MCF 10A (cell line): ENCODE data around the gene TTC21A. TPM values are rescaled to one million over a fixed set of nuclear protein-coding genes. Genes with fewer than 3 reads are reported as not detected.

Experiments used
- BruUV-seq: library from RNA; stranded (reverse); fragments of 400-500 nt; replicated peaks from 2 replicates; lab custom pipeline; 2021; lab: Mats Ljungman, UMichigan
- CTCF ChIA-PET: fragments of 300-600 bp; sonication (Branson Sonifier 250); formaldehyde crosslinking; extraction: SDS; loops from one replicate; lab custom pipeline; 2021; ENCODE audit warnings: antibody characterized with exemption, inconsistent platforms; lab: Yijun Ruan, JAX
- POLR2A ChIA-PET: fragments of 300-600, 350-650 bp; sonication (Branson Sonifier 250); formaldehyde crosslinking; extraction: SDS; loops from one replicate; lab custom pipeline; 2020; ENCODE audit warnings: antibody characterized with exemption, inconsistent platforms; lab: Yijun Ruan, JAX
- DNase-seq: peaks from one replicate; pipeline ENCODE4 v3.0.0-alpha.2; 2018; ENCODE audit not compliant: unreplicated experiment
- H3K27ac Mint-ChIP-seq: one replicate; pipeline ENCODE4 v1.8.0; 2022; ENCODE audit warnings: mild to moderate bottlenecking, low read depth, mixed read lengths; ENCODE audit not compliant: unreplicated experiment
- H3K27me3 Mint-ChIP-seq: one replicate; pipeline ENCODE4 v1.8.0; 2022; ENCODE audit warnings: mixed read lengths; ENCODE audit not compliant: insufficient read depth, unreplicated experiment
- H3K36me3 Mint-ChIP-seq: one replicate; pipeline ENCODE4 v1.8.0; 2022; ENCODE audit warnings: mild to moderate bottlenecking, moderate library complexity, mixed read lengths; ENCODE audit not compliant: insufficient read depth, unreplicated experiment
- H3K4me1 Mint-ChIP-seq: one replicate; pipeline ENCODE4 v1.8.0; 2022; ENCODE audit warnings: mixed read lengths; ENCODE audit not compliant: insufficient read depth, unreplicated experiment
- H3K4me3 Mint-ChIP-seq: one replicate; pipeline ENCODE4 v1.8.0; 2022; ENCODE audit warnings: mild to moderate bottlenecking, moderate library complexity, mixed read lengths; ENCODE audit not compliant: unreplicated experiment
- H3K9me3 Mint-ChIP-seq: one replicate; pipeline ENCODE4 v1.8.0; 2022; ENCODE audit warnings: mixed read lengths; ENCODE audit not compliant: unreplicated experiment
- CTCF ChIP-seq: fragments of 200-600 bp; IDR thresholded peaks from one replicate; pipeline ENCODE4 v1.8.0; 2022; ENCODE audit warnings: antibody characterized with exemption, mild to moderate bottlenecking; ENCODE audit not compliant: unreplicated experiment
- intact Hi-C: fragments of 100-400 bp; cut with micrococcal nuclease; formaldehyde crosslinking; loops from 2 replicates; pipeline ENCODE4 v1.14.1; 2022
- total RNA-seq: library from RNA; stranded (reverse); gene quantifications from 2 replicates; pipeline ENCODE4 v1.2.3, GENCODE V29; 2022

Gene TTC21A
- total RNA-seq, 1 experiment from 2014 or later: 2.1 TPM

- Mint-ChIP-seq H3K27me3 (no peaks in the 10 kb centered on the region), H3K36me3 (no peaks in the 10 kb centered on the region), H3K4me1 (no peaks in the 10 kb centered on the region), H3K9me3 (no peaks in the 10 kb centered on the region), H3K27ac (no peak overlapping the region), H3K4me3 (no peak overlapping the region)
- no peak for DNase-seq
- intact Hi-C loops: no loop called here
- POLR2A ChIA-PET: no interaction called here
- CTCF ChIA-PET: interaction anchor here (0.7 kb wide), 1 partner anchor 203 kb away, joined by 3 read pairs; no protein-coding TSS in a partner anchor
- TF ChIP-seq CTCF: no peak
- BruUV-seq: no TSS peak
Observed at GRCh38 chr3:39114456-39114855, 7.0 kb downstream of the TTC21A start.

GRCh38 chr3:39115870-39116269, 8.4 kb downstream of the TTC21A start:
- DNase-seq: no peak
- intact Hi-C loops: no loop called here
- Mint-ChIP-seq H3K4me1 (no peaks in the 10 kb centered on the region), H3K27ac (no peak overlapping the region), H3K4me3 (no peak overlapping the region), H3K36me3 (no peaks in the 10 kb centered on the region), H3K27me3 (no peaks in the 10 kb centered on the region), H3K9me3 (no peaks in the 10 kb centered on the region)
- CTCF ChIA-PET: interaction anchor here (0.6 to 1.5 kb wide), 5 partner anchors 10 to 172 kb away, joined by 3 to 7 read pairs (median 4); no protein-coding TSS in a partner anchor
- TF ChIP-seq CTCF: no peak
- POLR2A ChIA-PET: interaction anchor here (0.7 to 1.3 kb wide), 2 partner anchors 8 to 10 kb away, joined by 5 read pairs; partner anchors contain the start of genes GORASP1 and TTC21A
- BruUV-seq: no TSS peak

- intact Hi-C loops: no loop called here
- ChIA-PET POLR2A (interaction anchor here (1.2 kb wide), 1 partner anchor 10 kb away, joined by 5 read pairs; the partner anchor contains the start of genes GORASP1 and TTC21A), CTCF (interaction anchor here (1.3 to 2.5 kb wide), 5 partner anchors 9 to 174 kb away, joined by 4 to 14 read pairs (median 6); no protein-coding TSS in a partner anchor)
- Mint-ChIP-seq H3K36me3 (no peaks in the 10 kb centered on the region), H3K27ac (no peak overlapping the region), H3K4me3 (no peak overlapping the region), H3K27me3 (no peaks in the 10 kb centered on the region), H3K4me1 (no peaks in the 10 kb centered on the region), H3K9me3 (no peaks in the 10 kb centered on the region)
- no TSS peak for BruUV-seq
- DNase-seq: no peak
- TF ChIP-seq CTCF: no peak
Observed at GRCh38 chr3:39118079-39118478, 10.6 kb downstream of the TTC21A start.

GRCh38 chr3:39118931-39119660, 11.6 kb downstream of the TTC21A start:
- H3K4me1 Mint-ChIP-seq: no peaks in the 10 kb centered on the region
- ChIA-PET CTCF (interaction anchor here (1.8 to 2.5 kb wide), 2 partner anchors 8 to 10 kb away, joined by 10 to 14 read pairs; no protein-coding TSS in a partner anchor), POLR2A (interaction anchor here (0.5 to 1.2 kb wide), 2 partner anchors 11 to 781 kb away, joined by 3 to 5 read pairs; partner anchors contain the start of genes GORASP1 and TTC21A)
- no peak overlapping the region for H3K4me3 Mint-ChIP-seq
- H3K9me3 Mint-ChIP-seq: no peaks in the 10 kb centered on the region
- no peak for DNase-seq
- H3K27me3 Mint-ChIP-seq: no peaks in the 10 kb centered on the region
- no TSS peak for BruUV-seq
- intact Hi-C loops: no loop called here
- no peak overlapping the region for H3K27ac Mint-ChIP-seq
- no peak for TF ChIP-seq CTCF
- H3K36me3 Mint-ChIP-seq: no peaks in the 10 kb centered on the region
